ENCODE results near the gene GOLGA6C. TPM values are rescaled to one million over a fixed set of nuclear protein-coding genes. Genes with fewer than 3 reads are reported as not detected.
"Not testable (repeated sequence)": the region's sequence is repeated elsewhere in the genome, so short reads cannot be mapped to it uniquely, and the experiment has no call there.

The GOLGA6C gene
- total RNA-seq, 2 experiments from 2014 or later: not detected

DNA sequence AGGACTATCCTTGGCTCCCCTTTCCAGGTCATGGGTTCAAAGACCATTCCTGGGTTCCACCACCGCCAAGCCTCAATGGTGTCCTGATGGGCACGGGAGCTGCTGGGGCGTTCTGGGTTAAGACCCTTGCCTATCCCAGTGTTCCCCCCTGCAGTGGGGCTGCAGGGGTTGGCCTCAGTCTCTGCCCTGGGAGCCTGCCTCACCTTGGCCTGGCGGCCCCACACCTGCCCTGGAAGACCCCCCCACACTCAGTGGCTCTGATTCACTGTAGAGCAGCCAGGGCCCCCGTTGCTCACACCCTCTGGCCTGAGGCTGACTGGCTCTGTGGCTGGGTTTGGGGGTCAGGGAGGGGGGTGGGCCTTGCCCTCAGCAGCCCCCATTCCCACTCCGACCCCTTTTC, 34.4 kb upstream of the GOLGA6C start:
- no peak overlapping the region for H3K27ac Mint-ChIP-seq

DNA sequence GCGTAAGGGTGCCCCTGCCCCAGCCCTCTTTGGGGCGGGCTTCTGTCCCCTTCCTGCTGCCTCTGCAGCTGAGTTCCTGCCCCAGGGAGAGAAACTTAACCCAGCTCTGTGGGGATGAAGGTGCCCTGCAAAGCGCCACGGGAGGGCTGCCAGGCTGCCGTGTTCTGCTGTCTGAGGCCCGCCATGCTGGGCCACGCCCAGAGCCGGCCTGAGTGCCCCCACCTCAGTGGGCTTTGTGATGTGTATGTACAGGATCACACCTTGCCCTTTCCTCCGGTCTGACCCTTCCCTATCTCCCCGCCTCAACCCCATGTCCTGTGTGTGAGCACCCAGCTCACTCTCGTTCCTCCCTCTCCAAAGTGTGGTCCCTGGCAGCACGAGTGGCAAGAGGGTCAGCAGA, 33.9 kb upstream of the GOLGA6C start:
- DNase-seq: no peak
- no peak overlapping the region for H3K27ac Mint-ChIP-seq
- no peaks in the 10 kb centered on the region for H3K36me3 Mint-ChIP-seq
- H3K27me3 Mint-ChIP-seq: no peaks in the 10 kb centered on the region
- no peaks in the 10 kb centered on the region for H3K4me1 Mint-ChIP-seq
- H3K9me3 Mint-ChIP-seq: no peaks in the 10 kb centered on the region
- H3K4me3 Mint-ChIP-seq: no peak overlapping the region

More for the DNA sequence above, 34.4 kb upstream of the GOLGA6C start:
- no peaks in the 10 kb centered on the region for H3K27me3 Mint-ChIP-seq
- no peaks in the 10 kb centered on the region for H3K4me1 Mint-ChIP-seq
- H3K36me3 Mint-ChIP-seq: no peaks in the 10 kb centered on the region
- DNase-seq: no peak
- no peak overlapping the region for H3K4me3 Mint-ChIP-seq
- no peaks in the 10 kb centered on the region for H3K9me3 Mint-ChIP-seq

DNA sequence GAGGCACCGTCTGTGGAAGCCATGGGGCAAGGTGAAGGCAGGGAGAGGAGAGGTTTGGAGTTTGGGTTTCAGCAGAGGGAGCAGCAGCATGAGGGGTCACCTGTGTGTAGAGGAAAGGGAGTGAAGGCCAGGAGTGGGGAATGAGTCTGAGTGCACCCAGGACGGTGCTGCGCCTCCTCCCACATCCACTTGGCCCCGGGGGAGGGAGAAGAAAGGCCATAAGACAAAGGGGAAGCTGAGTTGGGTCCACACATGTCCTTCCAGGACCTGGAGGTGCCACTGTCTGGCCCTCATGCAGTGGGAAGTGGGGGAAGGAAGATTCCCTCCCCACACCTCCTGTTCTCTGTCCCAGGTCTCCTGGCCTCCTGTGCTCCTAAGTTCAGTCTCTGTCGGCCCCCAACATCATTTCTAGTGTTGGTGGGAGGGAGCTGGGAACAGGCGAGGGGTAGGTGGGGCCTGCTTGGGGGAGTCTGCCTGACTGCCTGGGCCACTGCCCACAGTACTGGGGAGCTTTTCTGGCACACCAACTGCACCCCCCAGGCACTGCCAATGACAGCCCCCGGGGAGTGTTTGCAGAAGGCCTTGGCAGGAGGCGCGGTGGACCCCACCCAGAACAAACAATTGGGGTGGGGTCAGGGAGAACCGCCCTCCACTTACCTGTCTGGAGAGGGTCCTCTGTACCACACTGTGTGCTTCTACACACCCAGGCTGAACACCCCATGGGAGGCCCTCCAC, 32.9 kb upstream of the GOLGA6C start:
- H3K4me3 Mint-ChIP-seq, H3K27ac Mint-ChIP-seq, DNase-seq, H3K27me3 Mint-ChIP-seq, H3K4me1 Mint-ChIP-seq, H3K9me3 Mint-ChIP-seq, H3K36me3 Mint-ChIP-seq: not testable (repeated sequence)

DNA sequence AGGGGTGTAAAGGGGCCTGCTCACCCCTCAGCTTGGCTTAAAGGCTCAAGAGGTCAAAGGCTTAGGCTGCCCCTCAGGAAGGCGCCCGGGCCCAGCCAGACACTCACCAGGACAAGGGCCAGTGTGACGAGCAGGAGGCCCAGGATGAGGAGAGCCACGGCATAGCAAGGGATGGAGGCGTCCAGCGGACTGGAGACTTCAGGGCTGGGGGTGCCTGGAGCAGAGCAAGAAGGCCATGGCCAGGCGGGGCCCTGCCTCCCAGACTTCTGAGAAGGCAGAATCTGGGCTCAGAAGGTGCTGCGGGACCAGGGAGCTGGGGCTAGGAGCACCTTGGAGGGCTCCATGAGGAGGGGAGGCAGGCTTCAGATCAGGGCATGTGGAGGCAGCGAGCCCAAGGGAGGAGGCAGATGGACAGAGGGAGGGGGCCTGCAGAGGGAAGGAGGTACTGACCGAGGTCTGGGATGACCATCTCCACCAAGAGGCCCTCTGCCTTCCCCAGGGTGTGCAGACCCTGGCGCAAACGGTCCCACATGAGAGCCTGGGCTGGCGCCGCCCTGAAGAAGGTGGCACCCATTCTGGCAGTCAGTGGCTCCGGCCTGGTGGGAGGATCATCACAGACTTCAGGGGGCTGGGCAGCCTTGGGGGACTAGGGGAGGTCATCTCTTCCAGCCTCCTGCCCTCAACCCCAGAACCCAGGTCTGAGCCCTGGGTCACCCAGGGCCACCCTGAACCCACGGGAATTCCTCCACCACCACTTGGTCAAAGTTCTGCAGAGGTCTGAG, 32.0 kb upstream of the GOLGA6C start:
- Mint-ChIP-seq H3K27ac (no peak overlapping the region), H3K4me3 (no peak overlapping the region), H3K4me1 (no peaks in the 10 kb centered on the region), H3K27me3 (no peaks in the 10 kb centered on the region), H3K9me3 (no peaks in the 10 kb centered on the region), H3K36me3 (no peaks in the 10 kb centered on the region)
- no peak for DNase-seq

DNA sequence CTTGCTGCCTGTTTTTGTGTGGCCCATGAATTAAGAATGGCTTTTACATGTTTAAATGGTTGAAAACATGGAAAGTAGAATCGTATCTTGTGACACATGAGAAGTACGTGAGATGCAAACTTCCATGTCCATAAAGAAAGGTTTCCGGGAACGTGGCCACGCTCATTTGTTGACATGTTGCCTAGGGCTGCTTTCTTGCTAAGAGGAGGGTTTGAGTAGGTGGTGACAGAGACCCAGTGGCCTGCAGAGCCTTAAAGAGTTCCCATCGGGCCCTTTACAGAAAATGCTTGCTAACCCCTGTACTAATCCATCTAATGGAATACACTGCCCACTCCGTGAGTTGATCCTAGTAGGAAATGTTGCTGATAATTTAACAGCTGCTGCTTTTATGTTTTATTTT, 31.0 kb upstream of the GOLGA6C start:
- H3K27me3 Mint-ChIP-seq, H3K9me3 Mint-ChIP-seq, DNase-seq, H3K4me3 Mint-ChIP-seq, H3K27ac Mint-ChIP-seq, H3K36me3 Mint-ChIP-seq, H3K4me1 Mint-ChIP-seq: not testable (repeated sequence)

DNA sequence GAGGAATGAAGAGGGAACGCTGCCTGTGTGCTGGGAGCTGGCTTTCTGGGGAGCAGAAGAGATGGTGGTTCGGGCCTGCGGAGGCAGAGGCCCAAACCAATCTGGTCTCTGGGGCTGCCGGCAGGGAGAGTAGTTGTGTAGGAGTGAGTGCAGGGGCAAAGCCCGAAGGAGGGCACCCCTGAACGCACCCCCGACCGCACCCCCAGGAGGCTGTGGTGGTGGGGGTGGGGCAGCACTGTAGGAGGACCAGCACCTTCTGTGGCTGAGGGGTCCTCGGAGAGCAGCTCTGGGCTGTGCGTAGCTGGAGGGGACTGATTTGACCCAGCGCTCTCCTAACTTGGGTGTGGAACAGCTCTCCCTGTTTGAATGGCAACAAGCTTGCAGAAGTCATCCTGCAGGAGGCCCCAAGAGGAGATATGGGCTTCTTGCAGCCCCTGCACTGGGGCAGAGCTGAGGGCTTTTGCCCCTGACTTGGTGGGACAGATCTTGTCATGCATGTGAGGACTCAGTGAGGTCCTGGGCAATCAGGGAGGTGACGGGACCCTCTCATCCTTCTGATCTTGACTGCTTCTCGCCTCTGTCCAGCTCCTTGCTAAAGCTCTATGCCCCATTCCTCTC, 30.4 kb upstream of the GOLGA6C start:
- Mint-ChIP-seq H3K27ac (no peak overlapping the region), H3K36me3 (no peaks in the 10 kb centered on the region), H3K4me3 (no peak overlapping the region), H3K9me3 (no peaks in the 10 kb centered on the region), H3K27me3 (peaks cover 10% of the 10 kb centered on the region), H3K4me1 (no peaks in the 10 kb centered on the region)
- DNase-seq: no peak

DNA sequence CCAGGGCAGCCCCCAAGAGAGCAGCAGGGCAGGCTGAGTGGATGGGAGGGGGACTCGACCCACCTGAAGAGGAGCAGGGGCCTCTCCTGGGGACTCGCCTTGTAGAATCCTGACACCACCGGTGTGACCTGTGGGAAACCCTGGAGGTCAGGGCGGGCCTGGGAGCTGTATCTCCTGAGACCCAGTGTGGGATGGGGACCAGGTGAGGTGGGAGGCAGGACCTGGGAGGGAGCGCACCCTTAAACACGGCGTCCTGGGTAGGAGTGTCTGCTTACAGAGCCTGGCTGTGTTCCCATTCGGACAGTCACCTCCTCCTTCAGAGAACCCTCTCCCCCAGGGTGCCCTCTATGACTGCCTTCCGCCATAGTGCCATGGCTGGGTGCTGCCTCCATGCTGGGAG, 29.3 kb upstream of the GOLGA6C start:
- Mint-ChIP-seq H3K4me1 (no peaks in the 10 kb centered on the region), H3K4me3 (no peak overlapping the region), H3K9me3 (no peaks in the 10 kb centered on the region), H3K27ac (no peak overlapping the region), H3K36me3 (no peaks in the 10 kb centered on the region), H3K27me3 (peaks cover 11% of the 10 kb centered on the region)
- DNase-seq: no peak

DNA sequence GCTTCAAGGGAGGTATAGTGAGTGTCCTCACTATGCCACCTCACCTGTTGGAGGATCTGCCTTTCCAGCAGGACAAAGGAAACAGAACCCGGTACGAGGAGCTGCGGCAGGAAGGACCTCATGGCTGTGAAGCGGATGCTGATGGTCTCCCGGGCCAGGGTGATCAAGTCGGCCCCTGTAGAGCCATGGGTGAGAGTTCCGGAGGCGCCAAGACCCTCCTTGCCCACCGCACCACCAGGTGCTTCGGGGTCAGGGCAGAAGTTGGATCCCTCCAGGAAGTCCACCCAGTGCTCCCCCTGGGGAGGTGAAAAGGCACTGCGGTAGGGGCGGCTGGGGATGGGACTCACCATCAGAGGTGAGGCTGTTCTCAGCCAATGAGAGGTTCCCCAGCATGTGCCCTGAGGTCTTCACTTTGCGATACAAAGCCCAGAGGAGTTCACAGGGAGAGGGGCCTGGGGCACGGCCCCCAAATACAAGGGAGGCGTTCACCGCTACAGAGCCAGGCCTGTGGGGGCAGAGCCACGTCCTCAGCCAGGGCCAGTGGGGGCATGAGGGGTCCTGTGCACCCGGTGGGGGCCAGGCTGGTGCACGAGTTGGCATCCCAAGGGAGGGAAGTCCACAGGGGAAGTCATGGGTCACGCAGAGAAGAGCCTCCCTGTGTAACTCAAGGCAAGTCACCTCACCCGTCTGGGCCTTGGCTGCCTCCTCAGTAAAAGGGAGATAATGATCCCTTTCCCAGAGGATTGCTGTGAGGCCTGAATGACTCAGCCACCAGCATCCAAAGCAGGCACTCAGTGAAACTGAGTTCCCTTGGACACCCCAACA, 28.7 kb upstream of the GOLGA6C start:
- DNase-seq: no peak
- H3K4me3 Mint-ChIP-seq: no peak overlapping the region
- no peaks in the 10 kb centered on the region for H3K36me3 Mint-ChIP-seq
- no peaks in the 10 kb centered on the region for H3K9me3 Mint-ChIP-seq
- H3K27ac Mint-ChIP-seq: no peak overlapping the region
- H3K27me3 Mint-ChIP-seq: peaks cover 11% of the 10 kb centered on the region
- H3K4me1 Mint-ChIP-seq: no peaks in the 10 kb centered on the region

DNA sequence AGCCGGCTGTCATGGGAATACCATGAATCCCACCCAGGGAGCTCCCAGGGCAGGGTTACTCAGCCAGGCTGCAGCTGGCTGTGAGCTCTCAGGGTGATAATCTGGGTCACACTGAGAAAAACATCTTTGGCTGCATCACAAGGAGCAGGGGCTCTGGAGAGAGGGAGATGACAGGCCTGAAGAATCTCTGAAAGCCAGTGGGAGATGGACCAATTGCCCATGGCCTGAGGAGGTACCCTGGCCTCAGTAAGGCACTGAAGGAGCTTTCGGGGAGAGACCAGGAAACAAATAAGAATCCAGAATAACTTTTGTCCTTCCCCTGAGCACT, 28.2 kb upstream of the GOLGA6C start:
- no peak for DNase-seq
- H3K9me3 Mint-ChIP-seq: no peaks in the 10 kb centered on the region
- H3K4me1 Mint-ChIP-seq: no peaks in the 10 kb centered on the region
- no peaks in the 10 kb centered on the region for H3K36me3 Mint-ChIP-seq
- no peak overlapping the region for H3K27ac Mint-ChIP-seq
- H3K4me3 Mint-ChIP-seq: no peak overlapping the region
- H3K27me3 Mint-ChIP-seq: peaks cover 13% of the 10 kb centered on the region

DNA sequence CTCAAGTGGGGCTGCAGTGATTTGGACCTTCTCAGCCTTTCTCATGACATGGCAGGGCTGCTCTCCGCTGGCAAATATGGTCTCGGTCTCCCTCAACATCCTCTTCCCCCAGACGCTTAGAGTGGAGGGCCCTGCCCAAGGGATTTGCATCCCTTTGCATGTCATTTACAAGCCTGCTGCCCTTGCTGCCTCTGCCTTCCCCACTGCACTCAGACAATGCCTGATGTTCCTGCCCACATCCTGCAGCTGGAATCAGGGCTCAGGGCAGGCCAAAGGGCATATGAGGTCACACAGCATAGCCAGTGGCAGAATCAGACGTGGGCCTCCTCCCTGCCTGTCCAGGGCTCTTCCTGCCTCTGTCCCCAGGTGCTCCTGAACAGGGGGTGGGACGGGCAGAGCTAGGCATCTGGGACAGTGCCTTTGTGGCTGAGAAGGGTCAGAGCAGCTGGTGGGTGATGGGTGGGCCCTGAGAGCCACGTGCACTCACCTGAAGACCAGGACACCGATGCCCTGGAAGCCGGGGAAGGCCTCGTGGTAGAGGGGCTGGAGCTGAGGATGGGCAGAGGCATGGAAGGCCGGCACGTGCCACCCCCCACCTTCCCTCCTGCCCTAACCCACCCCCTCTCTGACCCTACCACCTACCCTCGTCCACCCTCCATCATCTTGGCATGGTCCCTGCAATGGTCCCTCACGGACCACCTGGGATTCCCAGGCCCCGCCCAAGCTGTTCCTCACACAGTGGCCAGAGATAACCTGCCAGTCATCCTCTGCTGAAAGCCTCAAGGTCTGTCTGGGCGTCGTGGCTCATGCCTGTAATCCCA, 27.4 kb upstream of the GOLGA6C start:
- Mint-ChIP-seq H3K4me3 (no peak overlapping the region), H3K4me1 (no peaks in the 10 kb centered on the region), H3K27me3 (peaks cover 15% of the 10 kb centered on the region), H3K27ac (no peak overlapping the region), H3K9me3 (no peaks in the 10 kb centered on the region), H3K36me3 (no peaks in the 10 kb centered on the region)
- DNase-seq: no peak

DNA sequence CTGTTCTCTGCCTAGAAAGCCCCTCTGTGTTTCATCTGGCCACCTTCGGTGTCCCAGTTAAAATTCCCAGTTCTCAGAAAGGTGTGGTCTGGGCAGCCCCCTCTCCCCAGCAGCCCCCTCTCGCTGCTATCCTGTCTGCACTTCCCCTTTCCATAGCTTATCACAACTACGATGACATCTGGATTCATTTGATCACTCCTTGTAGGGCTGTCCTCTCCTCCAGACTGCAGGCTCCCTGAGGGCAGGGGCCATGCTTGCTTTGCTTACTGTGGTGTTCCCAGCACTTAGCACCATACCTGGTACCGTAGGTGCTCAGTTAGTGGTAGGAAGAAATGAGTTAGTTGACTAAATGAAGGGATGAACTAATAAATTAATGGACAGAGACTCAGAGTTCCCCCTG, 26.3 kb upstream of the GOLGA6C start:
- Mint-ChIP-seq H3K4me1 (no peaks in the 10 kb centered on the region), H3K9me3 (no peaks in the 10 kb centered on the region), H3K27me3 (peaks cover 15% of the 10 kb centered on the region), H3K36me3 (no peaks in the 10 kb centered on the region), H3K27ac (no peak overlapping the region), H3K4me3 (no peak overlapping the region)
- DNase-seq: no peak

DNA sequence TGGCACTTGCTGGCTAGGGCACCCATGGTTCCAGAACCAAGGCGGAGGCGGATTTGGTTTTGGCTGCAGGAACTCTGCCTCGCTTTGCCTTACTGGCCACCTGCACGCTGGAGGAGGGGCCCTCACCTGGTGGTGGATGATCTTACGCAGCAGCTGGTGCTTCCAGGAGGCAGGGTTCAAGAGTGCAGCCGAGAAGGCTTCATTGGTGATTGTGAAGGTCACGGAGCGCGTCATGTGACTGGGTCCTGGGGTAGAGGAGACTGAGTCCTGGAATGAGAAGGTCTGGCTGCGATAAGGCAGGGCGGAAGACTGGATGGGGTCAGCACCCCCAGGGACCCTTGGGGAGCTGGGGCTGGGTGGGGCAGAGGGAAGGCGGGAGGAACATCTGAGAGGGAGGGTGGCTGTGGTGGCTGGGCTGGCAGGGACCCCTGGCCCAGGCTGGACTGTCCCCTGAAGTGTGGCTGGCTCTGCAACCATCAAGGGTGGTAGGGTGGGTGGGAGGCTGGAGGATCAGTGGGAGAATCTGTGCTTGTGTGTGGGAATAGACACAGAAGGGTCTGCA, 25.8 kb upstream of the GOLGA6C start:
- no peaks in the 10 kb centered on the region for H3K36me3 Mint-ChIP-seq
- no peak for DNase-seq
- H3K4me1 Mint-ChIP-seq: no peaks in the 10 kb centered on the region
- H3K27me3 Mint-ChIP-seq: peaks cover 15% of the 10 kb centered on the region
- H3K4me3 Mint-ChIP-seq: no peak overlapping the region
- H3K9me3 Mint-ChIP-seq: no peaks in the 10 kb centered on the region
- no peak overlapping the region for H3K27ac Mint-ChIP-seq

DNA sequence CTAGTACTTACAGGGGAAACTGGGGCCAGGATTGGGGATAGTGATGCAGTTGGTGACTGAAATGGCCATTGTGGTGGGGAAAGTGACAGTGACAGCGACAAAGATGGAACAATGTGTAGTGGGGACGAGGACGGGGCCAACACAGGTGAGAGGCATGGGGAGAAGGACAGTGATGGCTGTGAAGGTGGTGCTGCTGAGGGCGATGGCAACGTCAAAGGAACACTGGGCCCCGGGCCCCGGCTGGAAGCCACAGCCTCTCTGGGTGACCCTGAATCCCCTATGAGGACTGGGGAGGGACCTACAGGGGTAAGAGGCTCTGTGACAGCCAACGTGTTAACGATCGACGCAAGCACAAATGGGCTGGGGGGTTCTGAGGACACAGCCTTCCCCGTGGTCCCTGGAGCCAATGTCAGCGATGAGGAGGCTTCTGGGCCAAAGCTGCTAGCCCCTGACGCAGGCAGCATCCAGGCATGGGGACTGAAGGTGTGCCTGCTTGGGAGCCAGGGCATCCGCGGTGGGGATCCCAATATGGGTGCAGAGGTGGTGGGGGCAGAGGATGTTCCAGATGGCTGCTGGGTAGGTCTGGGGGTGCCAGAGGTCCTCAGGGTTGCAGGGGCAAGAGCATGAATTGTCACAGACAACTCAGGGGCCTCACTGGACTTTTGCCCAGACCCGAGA, 25.2 kb upstream of the GOLGA6C start:
- Mint-ChIP-seq H3K4me1 (no peaks in the 10 kb centered on the region), H3K27ac (no peak overlapping the region), H3K9me3 (no peaks in the 10 kb centered on the region), H3K4me3 (no peak overlapping the region), H3K27me3 (peaks cover 16% of the 10 kb centered on the region), H3K36me3 (no peaks in the 10 kb centered on the region)
- DNase-seq: no peak

All from activated naive CD8-positive, alpha-beta T cell treated with anti-CD3 and anti-CD28 coated beads for 36 hours (primary cell).